ENCODE results near the gene EPB41.
"Not testable (repeated sequence)": the region's sequence is repeated elsewhere in the genome, so short reads cannot be mapped to it uniquely, and the experiment has no call there.

The EPB41 gene

GRCh38 chr1:29117381-29117780, 203.0 kb downstream of the EPB41 start:
- no peak for DNase-seq

GRCh38 chr1:29119121-29119929, 205.0 kb downstream of the EPB41 start:
- no peak for DNase-seq

GRCh38 chr1:29120367-29120766, 206.0 kb downstream of the EPB41 start:
- DNase-seq = no peak

- no peak for DNase-seq
Observed at GRCh38 chr1:29120947-29121485, 206.6 kb downstream of the EPB41 start.

GRCh38 chr1:29121516-29121935, 207.2 kb downstream of the EPB41 start:
- no peak for DNase-seq

GRCh38 chr1:29121936-29122681, 207.7 kb downstream of the EPB41 start:
- no peak for DNase-seq

- peak; percentile 80 for DNase-seq
Observed at GRCh38 chr1:29122682-29123052, 208.3 kb downstream of the EPB41 start.

GRCh38 chr1:29123053-29123886, 208.9 kb downstream of the EPB41 start:
- peak; percentile 30 for DNase-seq

- DNase-seq = no peak
Observed at GRCh38 chr1:29123887-29124365, 209.6 kb downstream of the EPB41 start, which contains the start of gene TMEM200B. Gene TMEM200B (minus strand): TSS chr1:29123903. CDS start chr1:29121828, 2,075 bp downstream.

GRCh38 chr1:29124366-29125236, 210.2 kb downstream of the EPB41 start:
- DNase-seq = peak; percentile 61

- DNase-seq = no peak
Observed at GRCh38 chr1:29125237-29125641, 210.9 kb downstream of the EPB41 start.

GRCh38 chr1:29125788-29126187, 211.4 kb downstream of the EPB41 start:
- DNase-seq = no peak

- no peak for DNase-seq
Observed at GRCh38 chr1:29126198-29126597, 211.8 kb downstream of the EPB41 start.

- no peak for DNase-seq
Observed at GRCh38 chr1:29128739-29129138, 214.4 kb downstream of the EPB41 start.

- no peak for DNase-seq
Observed at GRCh38 chr1:29129916-29130315, 215.5 kb downstream of the EPB41 start.

- not testable (repeated sequence) for DNase-seq
Observed at GRCh38 chr1:29131056-29131455, 216.7 kb downstream of the EPB41 start.

GRCh38 chr1:29133861-29134694, 219.7 kb downstream of the EPB41 start:
- no peak for DNase-seq

- DNase-seq = no peak
Observed at GRCh38 chr1:29134695-29135028, 220.3 kb downstream of the EPB41 start.

GRCh38 chr1:29136391-29136915, 222.1 kb downstream of the EPB41 start:
- no peak for DNase-seq

- no peak for DNase-seq
Observed at GRCh38 chr1:29142714-29143113, 228.3 kb downstream of the EPB41 start.

- DNase-seq = no peak
Observed at GRCh38 chr1:29144178-29144577, 229.8 kb downstream of the EPB41 start.

Measured in HCEC 1CT (cell line).